GM10847 (cell line): ENCODE data around the gene ZEB1.

Experiments used
- POLR2A ChIP-seq: IDR thresholded peaks from 2 replicates; pipeline ENCODE4 v1.6.1; 2011; ENCODE audit not compliant: insufficient read length; ENCODE audit errors: extremely low read depth

Gene ZEB1

GRCh38 chr10:31383810-31384588 is 65.0 kb downstream of the ZEB1 start:
- no peak for TF ChIP-seq POLR2A

- no peak for TF ChIP-seq POLR2A
Measured at GRCh38 chr10:31384589-31384949, 65.6 kb downstream of the ZEB1 start.

DNA sequence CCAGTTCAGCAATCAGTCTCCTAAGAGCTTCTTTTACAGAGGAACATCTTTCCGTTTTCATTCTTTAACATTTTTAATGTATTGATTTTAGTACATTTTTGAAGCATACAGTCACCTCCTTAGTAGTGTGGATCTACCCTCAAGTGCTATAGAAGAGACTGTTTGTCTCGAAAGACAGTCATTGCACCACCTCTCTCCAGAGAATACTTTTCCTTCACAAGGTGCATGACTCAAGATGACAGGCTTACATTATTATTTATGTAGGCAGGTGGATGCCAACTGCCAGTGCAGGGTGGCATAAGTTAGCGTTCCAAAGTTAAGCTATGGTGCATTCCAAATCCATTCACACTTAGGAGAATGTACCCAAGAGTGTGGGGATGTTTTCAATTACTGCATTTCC is 71.8 kb downstream of the ZEB1 start:
- no peak for TF ChIP-seq POLR2A

GRCh38 chr10:31393844-31394243 is 74.8 kb downstream of the ZEB1 start:
- TF ChIP-seq POLR2A: no peak

DNA sequence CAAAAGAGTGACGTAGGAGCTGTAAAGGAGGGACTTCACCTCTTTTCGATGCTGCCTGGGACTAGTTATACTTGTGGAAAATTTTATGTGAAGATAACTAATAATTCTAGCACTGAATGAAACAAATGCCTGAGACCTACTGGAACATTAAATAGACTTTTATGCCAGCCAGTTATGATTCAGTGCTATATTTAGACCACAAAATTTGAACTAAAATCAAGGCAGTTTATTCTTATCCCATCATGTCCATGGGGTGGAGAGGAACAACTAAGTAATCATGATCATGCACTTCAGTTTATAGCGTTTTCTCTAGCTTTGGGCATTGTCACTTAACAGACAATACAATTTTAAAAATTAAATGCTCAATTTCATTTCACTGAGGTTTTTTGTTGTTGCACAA is 76.7 kb downstream of the ZEB1 start:
- TF ChIP-seq POLR2A: no peak

GRCh38 chr10:31396376-31396775 is 77.4 kb downstream of the ZEB1 start:
- no peak for TF ChIP-seq POLR2A

DNA sequence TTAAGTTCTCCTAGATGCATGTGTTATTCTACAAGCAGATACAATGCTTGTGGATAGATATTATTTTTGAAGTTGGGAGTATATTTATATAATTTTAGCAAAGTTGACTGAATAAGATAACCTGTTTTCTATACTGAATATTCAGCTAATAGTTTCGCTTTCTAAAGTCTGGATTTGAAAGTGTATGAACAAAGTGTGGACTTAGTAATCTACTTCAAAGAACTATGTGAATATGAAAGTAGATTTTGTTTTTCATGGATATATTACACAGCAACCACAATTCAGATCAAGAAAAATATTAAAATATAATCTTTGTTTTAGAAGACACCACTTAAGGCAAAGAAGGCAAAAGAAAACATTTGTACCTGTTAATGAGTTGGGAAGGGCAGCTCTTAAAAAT is 78.8 kb downstream of the ZEB1 start:
- no peak for TF ChIP-seq POLR2A

DNA sequence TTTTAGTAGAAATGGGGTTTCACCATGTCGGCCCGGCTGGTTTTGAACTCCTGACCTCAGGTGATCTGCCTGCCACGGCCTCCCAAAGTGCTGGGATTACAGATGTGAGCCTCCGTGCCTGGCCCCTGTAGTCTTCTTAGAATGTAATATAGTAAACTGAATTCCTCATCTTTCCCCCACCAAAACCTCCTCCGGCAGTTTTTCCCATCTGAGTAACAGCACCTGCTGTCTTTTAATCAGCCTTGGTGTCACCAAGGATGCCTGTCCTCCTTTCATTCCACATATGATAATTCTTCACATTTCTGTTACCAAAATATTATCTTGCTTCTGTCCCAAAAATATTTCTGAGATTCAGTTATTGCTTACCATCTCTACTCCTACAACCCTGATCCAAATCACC is 80.2 kb downstream of the ZEB1 start:
- TF ChIP-seq POLR2A: no peak

- TF ChIP-seq POLR2A: no peak
Measured at GRCh38 chr10:31399631-31400030, 80.6 kb downstream of the ZEB1 start.

DNA sequence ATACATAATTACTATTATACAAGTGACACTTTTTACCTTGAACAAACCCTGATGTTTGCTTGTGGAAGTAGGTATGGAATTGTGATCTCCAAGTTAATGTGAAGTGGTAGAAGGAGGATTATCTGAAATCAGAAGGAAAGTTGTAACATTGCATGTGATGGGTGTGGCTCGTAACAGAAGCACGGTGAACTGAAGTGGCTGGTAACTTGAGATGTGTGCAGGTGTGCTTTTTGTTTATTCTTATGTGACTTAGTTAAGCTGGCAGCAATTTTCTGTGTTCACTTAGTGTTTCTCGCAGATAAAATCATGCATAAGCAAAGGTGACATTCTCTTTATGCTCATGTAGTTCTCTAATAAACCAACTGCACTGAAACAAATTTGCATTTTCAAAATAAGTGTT is 82.3 kb downstream of the ZEB1 start:
- TF ChIP-seq POLR2A: no peak

- no peak for TF ChIP-seq POLR2A
Measured at GRCh38 chr10:31404640-31405039, 85.6 kb downstream of the ZEB1 start.

DNA sequence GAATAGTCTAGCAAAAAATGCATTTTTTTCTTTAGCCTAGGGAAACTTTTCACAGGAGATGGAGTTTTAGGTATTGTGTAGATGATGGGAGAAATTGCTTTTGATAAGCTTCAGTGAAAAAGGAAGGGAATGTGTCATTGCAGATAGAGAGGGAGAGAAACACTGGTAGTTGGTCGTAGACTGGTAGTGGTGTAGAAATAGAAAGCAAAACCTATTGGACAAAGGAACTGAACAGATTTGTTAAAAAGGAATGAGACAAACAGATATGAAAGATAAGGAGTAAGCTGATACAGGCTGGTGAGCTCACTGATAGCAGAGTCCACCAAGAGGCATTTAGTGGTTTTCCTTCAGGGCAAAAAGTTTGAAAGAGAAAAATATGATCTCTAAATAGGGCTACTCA is 94.3 kb downstream of the ZEB1 start:
- no peak for TF ChIP-seq POLR2A

DNA sequence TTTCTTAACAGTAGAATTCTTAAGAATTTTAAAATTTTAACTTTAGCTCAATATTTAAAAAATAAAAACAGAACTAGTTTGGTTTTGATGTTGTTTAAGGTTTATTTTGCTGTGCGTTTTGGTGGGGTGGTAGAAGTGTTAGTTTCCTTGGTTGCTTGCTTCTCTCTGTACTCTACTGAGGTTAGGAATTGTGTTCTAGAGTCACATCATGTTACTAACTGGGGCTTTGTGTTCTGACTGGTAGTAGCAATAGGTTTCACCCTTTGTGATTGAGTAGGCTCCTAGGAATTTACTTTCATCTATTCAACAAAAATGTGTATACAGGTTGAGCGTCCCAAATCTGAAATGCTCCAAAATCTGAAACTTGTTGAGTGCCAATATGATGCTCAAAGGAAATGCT is 99.5 kb downstream of the ZEB1 start:
- TF ChIP-seq POLR2A: no peak

GRCh38 chr10:31419394-31420063 is 100.5 kb downstream of the ZEB1 start:
- no peak for TF ChIP-seq POLR2A

- TF ChIP-seq POLR2A: no peak
Measured at GRCh38 chr10:31421322-31421721, 102.3 kb downstream of the ZEB1 start.

DNA sequence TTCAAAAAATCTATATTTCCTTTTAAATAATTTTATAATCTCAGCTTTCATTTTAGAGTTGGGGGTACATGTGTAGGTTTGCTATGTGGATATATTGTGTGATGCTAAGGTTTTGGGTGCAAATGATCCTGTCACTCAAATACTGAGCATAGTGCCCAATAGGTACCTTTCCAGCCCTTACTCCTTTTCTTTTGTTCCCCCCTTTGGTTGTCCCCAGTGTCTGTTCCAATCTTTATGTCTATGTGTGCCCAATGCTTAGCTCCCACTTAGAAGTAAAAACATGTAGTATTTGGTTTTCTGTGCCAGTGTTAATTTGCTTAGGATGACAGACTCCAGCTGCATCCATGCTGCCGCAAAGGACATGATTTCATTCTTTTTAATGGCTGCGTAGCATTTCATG is 103.6 kb downstream of the ZEB1 start:
- TF ChIP-seq POLR2A: no peak

- TF ChIP-seq POLR2A: no peak
Measured at GRCh38 chr10:31424473-31424872, 105.5 kb downstream of the ZEB1 start.
